Frontal cortex (tissue), 4 donors: ENCODE measurements around the gene AHSG. TPM values are rescaled to one million over a fixed set of nuclear protein-coding genes. Genes with fewer than 3 reads are reported as not detected.
A peak's percentile ranks its signal among the peaks of the same experiment; 100 is the strongest.
"Not testable (repeated sequence)": the region's sequence is repeated elsewhere in the genome, so short reads cannot be mapped to it uniquely, and the experiment has no call there.

Source experiments
- DNase-seq, 2 donors: peaks; one replicate each; pipeline ENCODE4 v3.0.0; 2012; ENCODE audit warnings: low spot score in 2 of 2
- FAIRE-seq: peaks from 2 replicates; lab custom pipeline; 2012; peaks lifted over from hg19 to GRCh38; lab: Jason Lieb, UNC
- total RNA-seq: library from RNA; depleted of rRNA; stranded (reverse); fragments of >200 nt; gene quantifications from one replicate; pipeline ENCODE4 v1.2.3, GENCODE V29; 2014
- donor health status: control.
- donor health status: control.
- donor health status: control.

The AHSG gene, protein sequence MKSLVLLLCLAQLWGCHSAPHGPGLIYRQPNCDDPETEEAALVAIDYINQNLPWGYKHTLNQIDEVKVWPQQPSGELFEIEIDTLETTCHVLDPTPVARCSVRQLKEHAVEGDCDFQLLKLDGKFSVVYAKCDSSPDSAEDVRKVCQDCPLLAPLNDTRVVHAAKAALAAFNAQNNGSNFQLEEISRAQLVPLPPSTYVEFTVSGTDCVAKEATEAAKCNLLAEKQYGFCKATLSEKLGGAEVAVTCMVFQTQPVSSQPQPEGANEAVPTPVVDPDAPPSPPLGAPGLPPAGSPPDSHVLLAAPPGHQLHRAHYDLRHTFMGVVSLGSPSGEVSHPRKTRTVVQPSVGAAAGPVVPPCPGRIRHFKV
- not detected for total RNA-seq

GRCh38 chr3:186612721-186613636 lies at the start of gene AHSG:
Gene AHSG, plus strand, starts transcription at chr3:186613060. Its CDS starts 82 bp downstream, at chr3:186613142.
- FAIRE-seq: no peak
- no peak for DNase-seq

- DNase-seq: no peak
- FAIRE-seq: no peak
These were observed 48.3 kb upstream of the AHSG start for GRCh38 chr3:186564586-186564985.

GRCh38 chr3:186566772-186567071 lies 46.1 kb upstream of the AHSG start:
- FAIRE-seq (no peak), DNase-seq (peak in 1 of 2 donors; percentile 22)

GRCh38 chr3:186567072-186567921 lies 45.6 kb upstream of the AHSG start, which contains the start of gene TBCCD1:
Gene TBCCD1, minus strand, starts transcription at chr3:186567339. Its CDS starts 3,010 bp downstream, at chr3:186564329.
- FAIRE-seq (no peak), DNase-seq (peak; percentile 82 to 83)

- FAIRE-seq, DNase-seq: not testable (repeated sequence)
These were observed 43.5 kb upstream of the AHSG start for GRCh38 chr3:186569361-186569760.

GRCh38 chr3:186569779-186570095 lies 43.1 kb upstream of the AHSG start:
- FAIRE-seq: no peak
- DNase-seq: no peak

DNA sequence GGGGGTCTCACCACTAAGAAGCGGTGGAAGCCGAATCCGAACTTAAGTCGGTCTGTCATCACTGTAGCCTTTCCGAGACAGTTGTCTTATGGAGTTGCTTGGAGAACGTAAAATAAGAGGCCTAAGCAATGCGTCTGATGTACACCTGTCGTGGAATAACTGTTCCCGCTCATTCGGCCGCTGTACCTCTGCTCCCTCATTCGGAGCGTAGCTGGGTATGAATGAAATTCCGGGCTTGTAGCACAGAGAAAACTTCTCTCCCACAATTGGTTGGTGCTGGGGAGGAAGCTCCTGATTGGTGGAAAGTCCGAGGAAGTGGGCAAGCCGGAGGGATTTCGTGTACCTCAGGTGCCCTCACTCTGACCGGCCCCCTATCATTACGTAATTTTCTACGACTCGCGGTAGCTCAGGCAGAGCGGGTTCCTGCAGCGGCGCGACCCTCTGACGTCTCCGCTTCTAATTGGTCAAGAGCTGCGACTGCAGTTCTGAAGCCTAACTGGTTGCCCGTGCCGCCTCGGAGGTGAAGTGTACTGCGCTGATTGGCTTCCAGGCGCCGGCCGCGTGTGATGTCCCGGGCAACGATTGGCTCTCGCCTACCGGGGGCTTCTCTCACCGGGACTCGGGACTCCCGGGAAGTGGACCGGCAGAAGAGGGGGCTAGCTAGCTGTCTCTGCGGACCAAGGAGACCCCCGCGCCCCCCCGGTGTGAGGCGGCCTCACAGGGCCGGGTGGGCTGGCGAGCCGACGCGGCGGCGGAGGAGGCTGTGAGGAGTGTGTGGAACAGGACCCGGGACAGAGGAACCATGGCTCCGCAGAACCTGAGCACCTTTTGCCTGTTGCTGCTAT lies 42.5 kb upstream of the AHSG start, which contains the start of gene DNAJB11:
Gene DNAJB11, plus strand, starts transcription at position 625 of the 845 bp plus-strand sequence. Its CDS starts 178 bp downstream, at position 803.
- FAIRE-seq: peak; percentile 96
- DNase-seq: peak; percentile 97

GRCh38 chr3:186570941-186571643 lies 41.8 kb upstream of the AHSG start:
- FAIRE-seq (no peak), DNase-seq (no peak)

GRCh38 chr3:186571644-186572013 lies 41.2 kb upstream of the AHSG start:
- FAIRE-seq: no peak

GRCh38 chr3:186577521-186577920 lies 35.3 kb upstream of the AHSG start:
- no peak for DNase-seq
- no peak for FAIRE-seq

More at GRCh38 chr3:186571644-186572013, 41.2 kb upstream of the AHSG start:
- no peak for DNase-seq

DNA sequence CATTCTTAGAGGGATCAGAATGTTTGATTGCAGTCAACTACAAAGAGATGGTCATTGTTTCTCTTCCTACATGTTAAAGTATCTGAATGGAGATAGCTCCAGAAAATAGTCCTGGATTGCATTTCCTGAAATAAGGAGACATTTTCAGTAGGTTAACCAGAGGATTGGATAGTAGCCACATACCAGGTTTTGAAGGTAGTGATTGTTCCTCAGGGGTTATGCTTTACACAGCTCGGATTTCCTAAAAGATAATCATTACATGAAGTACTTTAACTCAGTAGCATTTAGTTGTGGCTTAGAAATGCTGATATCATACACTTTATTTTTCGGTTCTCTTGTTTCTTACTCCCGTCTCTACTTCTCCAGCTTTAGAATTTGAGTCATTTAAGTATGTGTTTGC lies 32.1 kb upstream of the AHSG start:
- FAIRE-seq (no peak), DNase-seq (no peak)

DNA sequence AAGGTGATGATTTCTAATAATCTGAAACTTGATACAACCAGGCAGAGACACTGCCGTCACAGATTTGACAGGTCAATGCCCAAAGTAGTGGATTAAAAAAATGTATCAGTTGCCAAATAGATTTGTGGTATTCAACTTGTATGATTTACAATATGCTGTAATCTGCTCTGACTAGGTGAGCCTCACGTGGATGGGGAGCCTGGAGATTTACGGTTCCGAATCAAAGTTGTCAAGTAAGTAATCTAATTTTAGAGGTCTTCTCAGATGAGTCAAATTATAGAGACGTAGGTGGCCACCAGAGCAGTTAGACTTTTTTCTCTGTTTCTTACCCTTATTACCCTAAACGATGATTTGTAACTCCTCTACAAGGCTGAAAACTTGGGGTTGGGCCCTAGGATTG lies 30.3 kb upstream of the AHSG start:
- DNase-seq (no peak), FAIRE-seq (no peak)

DNA sequence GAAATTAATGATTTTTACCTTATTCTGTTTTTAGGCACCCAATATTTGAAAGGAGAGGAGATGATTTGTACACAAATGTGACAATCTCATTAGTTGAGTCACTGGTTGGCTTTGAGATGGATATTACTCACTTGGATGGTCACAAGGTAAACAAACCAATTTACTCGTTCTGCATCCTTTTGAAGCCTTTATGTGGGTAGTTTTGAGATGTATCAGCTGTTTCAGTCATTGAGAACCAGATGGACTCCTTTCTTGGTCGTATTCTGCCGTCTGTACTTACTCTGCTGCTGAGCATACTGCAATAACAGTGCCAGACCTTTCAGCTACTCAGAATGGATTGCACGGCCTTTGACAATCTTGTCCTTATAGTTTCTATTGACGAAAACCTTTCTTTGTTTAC lies 29.0 kb upstream of the AHSG start:
- no peak for FAIRE-seq
- DNase-seq: no peak

GRCh38 chr3:186586245-186586644 lies 26.6 kb upstream of the AHSG start:
- not testable (repeated sequence) for FAIRE-seq, DNase-seq

GRCh38 chr3:186587183-186587582 lies 25.7 kb upstream of the AHSG start:
- FAIRE-seq (no peak), DNase-seq (no peak)

GRCh38 chr3:186588632-186589031 lies 24.2 kb upstream of the AHSG start:
- FAIRE-seq: no peak
- DNase-seq: no peak

- no peak for DNase-seq
- FAIRE-seq: no peak
These were observed 23.7 kb upstream of the AHSG start for GRCh38 chr3:186589121-186589520.

DNA sequence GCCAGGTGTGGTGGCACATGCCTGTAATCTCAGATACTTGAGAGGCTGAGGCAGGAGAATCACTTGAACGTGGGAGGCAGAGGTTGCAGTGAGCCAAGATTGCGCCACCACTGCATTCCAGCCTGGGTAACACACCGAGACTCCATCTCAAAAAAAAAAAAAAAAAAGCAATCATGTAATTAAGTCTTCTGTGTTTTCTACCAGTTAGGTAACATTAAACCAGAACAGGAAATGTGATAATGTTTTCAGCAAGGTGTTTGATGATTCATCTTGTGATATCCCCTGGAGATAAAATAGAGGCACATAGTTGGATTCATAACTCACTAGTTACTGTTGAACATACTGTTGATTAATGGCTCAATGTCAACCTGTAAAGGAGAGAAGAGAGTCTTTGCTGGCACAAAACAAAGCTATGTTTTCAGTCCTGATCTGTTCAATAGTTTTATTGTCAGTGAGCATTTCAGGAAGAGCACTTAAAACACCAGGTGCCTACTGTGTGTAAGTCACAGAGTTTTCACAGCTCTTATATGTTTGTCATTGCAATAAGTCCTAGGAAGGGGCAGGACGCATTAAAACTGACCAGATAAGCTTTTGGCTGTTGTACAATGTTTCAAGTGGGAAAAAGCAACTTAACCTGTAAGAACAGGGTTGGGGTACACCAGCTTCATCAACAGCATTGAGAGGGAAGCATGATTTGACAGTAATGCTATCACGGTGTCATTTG lies 22.8 kb upstream of the AHSG start:
- no peak for FAIRE-seq

More for the DNA sequence above, 22.8 kb upstream of the AHSG start:
- DNase-seq: no peak
